KMS-11 (cell line): Measurements from ENCODE around the gene IGLL5.

Experiments used
- H2AFZ ChIP-seq: fragments of 200-600 bp; sonication (generic); 2 replicates; pipeline ENCODE4 v1.6.1; 2016; ENCODE audit warnings: antibody characterized with exemption, mixed run types, low read depth
- H3K27ac ChIP-seq: fragments of 200-600 bp; sonication (generic); 2 replicates; pipeline ENCODE4 v1.6.1; 2016; ENCODE audit warnings: mild to moderate bottlenecking, mixed run types
- H3K27me3 ChIP-seq: fragments of 200-600 bp; sonication (generic); 2 replicates; pipeline ENCODE4 v1.6.1; 2017; ENCODE audit warnings: mild to moderate bottlenecking, low read depth, mixed run types, moderate library complexity; ENCODE audit not compliant: insufficient read depth
- H3K36me3 ChIP-seq: fragments of 200-600 bp; sonication (generic); 2 replicates; pipeline ENCODE4 v1.6.1; 2017; ENCODE audit warnings: mild to moderate bottlenecking, mixed run types; ENCODE audit not compliant: insufficient read depth
- H3K4me1 ChIP-seq: fragments of 200-600 bp; sonication (generic); 2 replicates; pipeline ENCODE4 v1.6.1; 2016; ENCODE audit warnings: mild to moderate bottlenecking, low read depth, mixed run types; ENCODE audit not compliant: poor library complexity, severe bottlenecking
- H3K4me2 ChIP-seq: fragments of 200-600 bp; sonication (generic); 2 replicates; pipeline ENCODE4 v1.7.0; 2016; ENCODE audit warnings: mild to moderate bottlenecking, mixed run types
- H3K4me3 ChIP-seq: fragments of 200-600 bp; sonication (generic); IDR thresholded peaks from 2 replicates; pipeline ENCODE4 v1.6.1; 2017; ENCODE audit warnings: low read depth, low read length, mixed read lengths; ENCODE audit not compliant: insufficient read depth
- H3K79me2 ChIP-seq: fragments of 200-600 bp; sonication (generic); 2 replicates; pipeline ENCODE4 v1.6.1; 2016; ENCODE audit warnings: low read depth, mixed run types; ENCODE audit not compliant: insufficient read depth
- H3K9ac ChIP-seq: fragments of 200-600 bp; sonication (generic); 2 replicates; pipeline ENCODE4 v1.6.1; 2016; ENCODE audit warnings: mild to moderate bottlenecking, mixed run types
- H4K20me1 ChIP-seq: fragments of 200-600 bp; sonication (generic); 2 replicates; pipeline ENCODE4 v1.6.1; 2016; ENCODE audit warnings: mild to moderate bottlenecking, mixed run types; ENCODE audit not compliant: insufficient read depth
- TF ChIP-seq, protein P1 (sequence below): fragments of 200-600 bp; sonication (generic); conservative IDR thresholded peaks from 2 replicates; pipeline ENCODE4 v1.6.1; 2017; ENCODE audit warnings: low read depth, mild to moderate bottlenecking, antibody characterized with exemption, low read length, moderate library complexity, mixed read lengths

Gene IGLL5

DNA sequence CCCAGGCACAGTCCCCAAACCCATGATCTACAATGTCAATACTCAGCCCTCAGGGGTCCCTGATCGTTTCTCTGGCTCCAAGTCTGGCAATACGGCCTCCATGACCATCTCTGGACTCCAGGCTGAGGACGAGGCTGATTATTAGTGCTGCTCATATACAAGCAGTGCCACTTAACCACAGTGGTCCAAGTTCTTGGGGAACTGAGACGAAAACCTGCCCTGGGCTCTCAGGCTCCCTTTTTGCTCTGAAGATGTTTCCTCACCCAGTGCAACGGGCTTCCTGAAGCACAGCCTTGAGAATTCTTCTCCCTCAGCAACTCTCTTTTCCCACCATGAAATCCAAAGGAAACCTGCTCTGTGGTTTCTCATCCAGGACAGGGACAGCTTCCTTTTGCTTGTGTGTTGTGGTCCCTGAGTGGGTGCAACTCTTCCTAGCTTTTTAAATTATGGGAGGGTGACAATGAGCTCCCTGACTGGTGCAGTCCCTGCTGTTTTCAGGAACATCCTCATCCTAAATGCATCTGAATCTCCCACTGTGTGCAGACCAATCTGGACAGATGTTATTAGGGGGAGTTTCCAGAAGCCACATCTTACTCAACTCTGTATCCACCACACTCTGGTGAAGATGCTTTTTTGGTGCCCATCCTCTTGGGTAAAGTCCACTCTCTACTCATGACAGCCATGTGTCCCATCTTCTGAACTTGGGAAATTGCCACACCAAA is 30.6 kb upstream of the IGLL5 start:
- no peak overlapping the region for H3K27ac ChIP-seq

DNA sequence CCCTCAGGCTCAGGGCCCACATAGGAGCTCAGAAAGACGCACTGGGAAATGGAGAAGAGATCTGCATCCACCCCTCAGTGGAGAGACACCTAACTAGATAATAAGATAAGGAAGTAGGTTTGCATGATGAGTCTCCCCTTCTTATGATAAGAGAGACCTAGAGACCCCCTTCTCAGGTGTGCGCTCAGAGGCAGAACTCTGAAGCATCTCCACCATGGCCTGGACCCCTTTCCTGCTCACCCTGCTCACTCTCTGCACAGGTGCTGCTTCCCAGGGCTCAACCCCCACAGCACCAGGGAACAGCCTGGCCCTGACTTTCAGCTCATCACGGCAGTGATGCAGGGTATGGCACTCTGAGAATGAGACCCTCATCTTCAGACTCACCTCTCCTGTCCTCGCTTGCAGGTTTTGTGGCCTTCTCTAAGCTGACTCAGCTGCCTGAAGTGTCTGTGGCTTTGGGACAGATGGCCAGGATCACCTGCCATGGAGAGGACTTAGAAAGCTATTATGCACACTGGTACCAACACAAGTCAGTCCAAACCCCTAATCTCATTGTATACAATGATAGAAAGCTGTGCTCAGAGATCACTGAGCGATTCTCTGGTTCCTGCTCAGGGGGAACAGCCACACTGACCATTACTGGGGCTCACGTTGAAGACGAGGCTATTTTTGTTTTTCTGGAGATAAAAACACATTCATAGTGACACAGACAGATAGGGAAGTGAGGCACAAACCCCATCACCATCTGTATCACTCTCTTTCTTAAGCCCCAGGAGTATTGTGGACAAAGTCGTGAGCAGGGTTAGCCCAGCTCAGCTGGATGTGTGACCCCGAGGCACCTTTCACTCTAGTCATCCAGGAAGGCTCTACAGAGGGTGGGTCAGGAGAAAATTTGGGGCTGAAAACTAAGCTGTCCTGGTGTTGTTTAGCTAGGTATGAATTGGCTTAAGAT is 29.7 kb upstream of the IGLL5 start:
- TF ChIP-seq, protein P1, sequence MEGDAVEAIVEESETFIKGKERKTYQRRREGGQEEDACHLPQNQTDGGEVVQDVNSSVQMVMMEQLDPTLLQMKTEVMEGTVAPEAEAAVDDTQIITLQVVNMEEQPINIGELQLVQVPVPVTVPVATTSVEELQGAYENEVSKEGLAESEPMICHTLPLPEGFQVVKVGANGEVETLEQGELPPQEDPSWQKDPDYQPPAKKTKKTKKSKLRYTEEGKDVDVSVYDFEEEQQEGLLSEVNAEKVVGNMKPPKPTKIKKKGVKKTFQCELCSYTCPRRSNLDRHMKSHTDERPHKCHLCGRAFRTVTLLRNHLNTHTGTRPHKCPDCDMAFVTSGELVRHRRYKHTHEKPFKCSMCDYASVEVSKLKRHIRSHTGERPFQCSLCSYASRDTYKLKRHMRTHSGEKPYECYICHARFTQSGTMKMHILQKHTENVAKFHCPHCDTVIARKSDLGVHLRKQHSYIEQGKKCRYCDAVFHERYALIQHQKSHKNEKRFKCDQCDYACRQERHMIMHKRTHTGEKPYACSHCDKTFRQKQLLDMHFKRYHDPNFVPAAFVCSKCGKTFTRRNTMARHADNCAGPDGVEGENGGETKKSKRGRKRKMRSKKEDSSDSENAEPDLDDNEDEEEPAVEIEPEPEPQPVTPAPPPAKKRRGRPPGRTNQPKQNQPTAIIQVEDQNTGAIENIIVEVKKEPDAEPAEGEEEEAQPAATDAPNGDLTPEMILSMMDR = no peak
- Histone ChIP-seq H3K4me3 (no peak overlapping the region), H4K20me1 (no peaks in the 10 kb centered on the region), H3K27ac (no peak overlapping the region), H3K4me1 (peaks cover 94% of the 10 kb centered on the region), H3K79me2 (no peaks in the 10 kb centered on the region), H3K36me3 (no peaks in the 10 kb centered on the region), H3K27me3 (no peaks in the 10 kb centered on the region), H3K9ac (no peak overlapping the region), H2AFZ (no peak overlapping the region), H3K4me2 (peak overlapping the region; percentile 46)

More for the DNA sequence above, 30.6 kb upstream of the IGLL5 start:
- H3K27me3 ChIP-seq = no peaks in the 10 kb centered on the region
- H3K4me2 ChIP-seq = peak overlapping the region; percentile 46
- no peak overlapping the region for H3K9ac ChIP-seq
- no peaks in the 10 kb centered on the region for H3K79me2 ChIP-seq
- H3K4me1 ChIP-seq = peaks cover 87% of the 10 kb centered on the region
- no peaks in the 10 kb centered on the region for H3K36me3 ChIP-seq
- TF ChIP-seq, protein P1 = no peak
- no peak overlapping the region for H3K4me3 ChIP-seq
- H4K20me1 ChIP-seq = no peaks in the 10 kb centered on the region
- H2AFZ ChIP-seq = no peak overlapping the region

DNA sequence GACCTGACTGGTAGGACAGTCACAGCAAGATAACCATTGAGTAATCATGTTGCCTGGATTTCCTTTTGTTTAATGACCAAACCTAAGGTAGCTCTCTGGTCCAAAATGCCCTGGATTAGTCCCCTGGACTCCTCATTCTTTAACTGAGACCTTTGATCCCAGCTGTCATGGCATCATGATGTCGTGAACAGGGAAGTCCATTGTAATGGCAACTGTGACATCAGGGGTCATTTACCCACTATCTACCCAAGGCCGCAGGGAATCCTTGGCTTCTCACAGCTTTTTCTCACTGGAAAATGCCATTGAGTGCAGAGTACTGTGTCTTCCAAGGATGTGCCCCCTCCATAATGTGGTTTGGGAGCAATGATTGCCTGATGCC is 29.1 kb upstream of the IGLL5 start:
- no peak overlapping the region for H2AFZ ChIP-seq
- 0 out of 2 replicates have a peak overlapping the region, but pooled peaks have one; percentile 7 for H3K4me2 ChIP-seq
- H3K4me1 ChIP-seq = peaks cover 94% of the 10 kb centered on the region
- TF ChIP-seq, protein P1 = no peak
- no peaks in the 10 kb centered on the region for H3K27me3 ChIP-seq
- no peak overlapping the region for H3K27ac ChIP-seq
- H3K9ac ChIP-seq = no peak overlapping the region
- no peak overlapping the region for H3K4me3 ChIP-seq
- no peaks in the 10 kb centered on the region for H4K20me1 ChIP-seq
- H3K79me2 ChIP-seq = no peaks in the 10 kb centered on the region
- no peaks in the 10 kb centered on the region for H3K36me3 ChIP-seq

DNA sequence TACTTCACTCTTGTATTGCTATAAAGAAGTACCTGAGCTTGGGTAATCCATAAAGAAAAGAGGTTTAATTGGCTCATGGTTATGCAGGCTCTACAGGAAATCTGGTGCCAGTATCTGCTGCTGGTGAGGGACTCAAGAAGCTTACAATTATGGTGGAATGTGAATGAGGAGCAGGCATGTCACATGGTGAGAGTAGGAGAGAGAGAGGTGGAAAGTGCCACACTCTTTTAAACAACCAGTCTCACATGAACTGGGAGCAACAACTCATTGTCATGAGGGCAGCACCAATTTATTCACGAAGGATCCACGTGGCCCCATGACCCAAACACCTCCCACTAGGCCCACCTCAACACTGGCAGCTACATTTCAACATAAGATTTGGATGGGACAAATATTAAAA is 24.6 kb upstream of the IGLL5 start:
- no peaks in the 10 kb centered on the region for H3K36me3 ChIP-seq
- no peak overlapping the region for H3K4me3 ChIP-seq
- no peak overlapping the region for H3K9ac ChIP-seq
- no peaks in the 10 kb centered on the region for H3K79me2 ChIP-seq
- no peak overlapping the region for H3K27ac ChIP-seq
- peaks cover 96% of the 10 kb centered on the region for H3K4me1 ChIP-seq
- peak overlapping the region; percentile 5; the same call in 1 of the 2 replicates for H3K4me2 ChIP-seq
- no peaks in the 10 kb centered on the region for H3K27me3 ChIP-seq
- no peak overlapping the region for H2AFZ ChIP-seq
- no peaks in the 10 kb centered on the region for H4K20me1 ChIP-seq
- TF ChIP-seq, protein P1 = no peak
